GM19468 (cell line): Measurements from ENCODE around the gene LRRC4C.

ENCODE experiments used
- ATAC-seq: cut with Tn5 transposase; IDR thresholded peaks from one replicate; pipeline ENCODE4 v1.9.1; 2021; ENCODE audit warnings: mild to moderate bottlenecking, moderate library complexity, moderate number of reproducible peaks; ENCODE audit not compliant: unreplicated experiment; ENCODE audit errors: extremely low read depth

LRRC4C gene

GRCh38 chr11:41175304-41175972 lies 284.0 kb downstream of the LRRC4C start:
- ATAC-seq: no peak

DNA sequence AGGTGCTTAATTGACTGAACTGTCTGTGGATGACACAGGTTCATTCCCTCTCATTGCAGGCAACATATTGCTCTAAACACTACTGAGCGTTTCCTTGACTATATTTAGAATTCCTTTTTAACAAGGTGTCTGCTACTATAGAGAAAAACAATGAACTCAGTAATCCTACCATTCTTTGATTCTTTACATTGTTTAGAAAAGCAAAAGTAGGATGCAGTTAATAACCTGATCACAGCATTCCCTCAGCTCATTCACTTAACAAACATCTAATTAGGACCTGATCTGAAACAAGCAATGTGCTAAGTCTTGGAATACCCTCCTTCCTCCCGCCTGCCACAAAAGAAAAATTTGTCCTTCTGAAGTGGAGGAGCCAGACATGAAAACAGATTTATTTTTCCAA lies 313.1 kb downstream of the LRRC4C start:
- no peak for ATAC-seq

GRCh38 chr11:41145420-41145819 lies 314.0 kb downstream of the LRRC4C start:
- no peak for ATAC-seq

- no peak for ATAC-seq
Measured at GRCh38 chr11:41134971-41135370, 324.5 kb downstream of the LRRC4C start.

GRCh38 chr11:41133023-41133422 lies 326.4 kb downstream of the LRRC4C start:
- no peak for ATAC-seq

DNA sequence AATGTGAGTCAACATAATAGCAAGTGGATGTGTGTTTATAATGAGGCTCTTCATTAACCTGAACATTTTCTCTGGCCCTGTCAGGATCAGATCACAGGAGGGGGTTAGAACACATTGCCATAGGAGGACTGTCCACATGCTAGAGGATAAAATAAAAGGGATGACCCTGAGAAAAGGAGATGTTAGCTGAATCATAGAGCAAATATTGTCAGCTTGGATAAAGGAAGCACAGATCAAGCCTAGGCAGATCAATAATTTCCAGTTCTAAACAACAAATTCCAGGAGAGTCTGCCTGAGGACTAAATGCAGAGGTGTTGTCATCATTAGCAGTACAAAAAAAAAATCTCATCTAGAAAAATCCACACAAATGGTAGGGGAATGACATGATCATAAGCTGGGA lies 337.9 kb downstream of the LRRC4C start:
- no peak for ATAC-seq

DNA sequence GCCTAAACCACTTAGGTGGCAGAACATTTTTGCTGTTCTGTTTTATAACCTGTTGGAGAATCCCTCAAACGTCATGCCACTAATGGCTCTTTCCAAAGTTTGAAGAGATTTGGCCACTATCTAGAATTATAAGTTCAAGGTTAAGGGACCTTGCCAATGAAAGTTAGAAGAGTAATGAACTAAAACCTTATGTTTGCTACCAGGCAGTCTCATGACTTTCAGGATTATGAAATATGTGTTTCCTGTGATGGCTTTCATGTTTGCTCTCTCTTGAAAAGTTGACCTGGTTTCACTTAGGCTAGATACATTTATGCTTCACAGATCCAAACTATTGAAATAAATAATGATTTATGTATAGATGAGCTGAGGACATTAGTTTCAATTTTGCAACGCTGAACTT lies 340.0 kb downstream of the LRRC4C start:
- no peak for ATAC-seq

GRCh38 chr11:41118521-41118920 lies 340.9 kb downstream of the LRRC4C start:
- no peak for ATAC-seq

GRCh38 chr11:41116970-41117369 lies 342.5 kb downstream of the LRRC4C start:
- ATAC-seq: no peak

DNA sequence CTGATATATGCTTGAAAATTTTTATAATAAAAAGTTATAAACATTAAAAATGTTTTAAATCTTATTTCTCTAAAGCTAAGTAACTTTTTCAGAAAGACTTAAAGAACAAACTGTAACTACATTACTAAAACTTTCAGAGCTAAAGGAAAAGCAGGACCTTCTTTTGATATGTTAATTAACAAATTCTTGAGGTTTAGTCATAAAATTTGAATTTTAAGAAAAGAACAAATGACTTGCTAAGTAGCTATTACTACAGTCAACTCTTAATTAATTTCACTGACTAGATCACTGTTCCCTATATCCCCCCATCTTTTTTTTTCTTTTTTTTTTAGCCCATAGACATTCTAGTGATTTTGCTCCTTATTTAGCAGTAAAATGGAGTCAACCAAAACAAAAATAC lies 344.4 kb downstream of the LRRC4C start:
- no peak for ATAC-seq

GRCh38 chr11:41113160-41113559 lies 346.3 kb downstream of the LRRC4C start:
- ATAC-seq: no peak

DNA sequence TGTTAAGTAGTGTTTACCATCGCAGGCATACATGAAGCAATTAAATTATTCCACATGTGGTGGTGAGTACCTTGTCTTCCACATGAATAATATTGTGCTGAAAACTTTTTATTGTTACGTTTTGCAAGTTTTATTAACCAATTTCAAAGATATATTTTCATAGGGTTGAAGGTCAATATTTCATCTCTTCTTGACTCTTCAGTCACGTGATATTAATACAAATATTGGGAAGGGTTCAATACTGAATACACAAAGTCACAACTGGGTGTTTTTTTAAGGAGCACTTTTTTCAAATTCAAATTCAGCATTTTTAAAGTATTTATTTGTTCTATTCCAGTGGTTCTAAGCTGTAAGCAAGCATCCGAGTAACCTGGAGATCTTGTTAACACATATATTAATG lies 348.9 kb downstream of the LRRC4C start:
- ATAC-seq: no peak

DNA sequence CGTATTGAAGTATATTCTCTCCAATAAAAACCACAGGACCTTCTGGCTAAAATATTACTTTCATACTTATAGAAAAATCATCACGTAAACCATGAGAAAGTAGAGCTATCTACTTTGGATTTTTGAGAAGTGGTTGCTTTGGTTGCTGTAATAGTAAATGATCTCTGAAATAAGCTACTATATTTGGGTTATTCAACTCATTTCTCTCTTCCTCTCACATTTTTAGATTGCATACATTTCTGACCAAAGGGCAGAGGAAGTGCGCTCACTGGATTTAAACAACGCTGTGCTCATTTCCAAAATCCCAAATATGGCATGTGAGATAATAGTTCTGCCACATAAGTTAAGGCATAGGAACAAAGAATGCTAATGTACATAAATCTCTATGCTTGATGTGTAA lies 357.0 kb downstream of the LRRC4C start:
- ATAC-seq: no peak

- ATAC-seq: no peak
Measured at GRCh38 chr11:41099654-41100053, 359.8 kb downstream of the LRRC4C start.

DNA sequence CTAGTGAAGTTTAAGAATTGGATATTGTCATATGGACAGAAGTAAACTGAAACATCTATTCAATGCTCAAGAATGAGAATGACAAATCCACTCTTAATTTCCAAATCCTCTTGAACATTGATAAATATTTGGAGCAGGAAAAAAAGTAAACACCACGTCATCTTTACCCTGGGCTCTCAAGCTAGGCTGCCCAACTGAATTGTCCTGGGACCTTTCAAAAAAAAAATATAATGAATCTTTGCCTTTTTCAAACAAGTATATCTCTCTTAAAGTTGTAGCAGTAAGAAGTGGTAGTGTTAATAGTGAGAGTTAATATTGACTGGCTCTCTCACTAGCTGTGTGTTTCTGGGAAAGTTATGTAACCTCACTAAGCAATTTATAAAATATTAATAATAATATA lies 374.3 kb downstream of the LRRC4C start:
- ATAC-seq: no peak

DNA sequence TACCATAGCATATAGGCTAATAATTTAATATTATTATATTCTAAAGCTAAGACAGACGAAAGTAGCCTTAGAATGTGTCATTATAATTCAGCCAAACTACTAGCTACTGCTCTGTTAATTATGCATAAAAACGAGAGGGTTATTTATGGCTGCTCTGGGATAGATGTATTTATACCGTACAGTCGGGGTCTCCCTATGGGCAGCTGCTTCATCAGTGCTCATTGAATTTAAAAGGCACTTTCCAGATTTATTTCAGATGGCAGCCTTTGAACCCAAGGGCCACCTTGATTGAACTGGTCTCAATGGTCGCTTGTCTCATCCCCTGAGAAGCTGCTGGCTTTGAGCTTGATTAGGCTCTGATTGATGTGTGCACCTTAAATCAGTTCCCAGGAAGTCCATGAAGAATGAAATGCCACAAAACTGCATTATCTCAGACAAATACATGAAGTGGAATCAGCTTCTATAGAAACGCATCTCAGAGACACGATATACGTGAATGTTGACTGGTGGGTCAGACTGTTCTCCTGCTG lies 377.6 kb downstream of the LRRC4C start:
- no peak for ATAC-seq

- ATAC-seq: no peak
Measured at GRCh38 chr11:41074318-41074717, 385.1 kb downstream of the LRRC4C start.

DNA sequence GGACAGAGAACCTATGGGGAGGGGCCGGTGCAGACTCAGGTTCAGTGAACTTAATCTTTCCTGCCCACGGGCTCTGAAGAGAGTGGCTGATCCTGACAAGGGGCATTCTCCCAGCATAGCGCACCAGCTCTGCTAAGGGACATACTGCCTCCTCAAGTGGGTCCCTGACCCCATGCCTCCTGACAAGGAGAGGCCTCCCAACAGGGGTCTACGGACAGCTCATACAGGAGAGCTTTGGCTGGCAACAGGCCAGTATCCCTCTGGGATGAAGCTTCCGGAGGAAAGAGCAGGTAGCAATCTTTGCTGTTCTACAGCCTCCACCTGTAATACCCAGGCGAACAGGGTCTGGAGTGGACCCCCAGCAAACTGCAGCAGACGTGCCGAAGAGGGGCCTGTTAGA lies 394.0 kb downstream of the LRRC4C start:
- no peak for ATAC-seq

DNA sequence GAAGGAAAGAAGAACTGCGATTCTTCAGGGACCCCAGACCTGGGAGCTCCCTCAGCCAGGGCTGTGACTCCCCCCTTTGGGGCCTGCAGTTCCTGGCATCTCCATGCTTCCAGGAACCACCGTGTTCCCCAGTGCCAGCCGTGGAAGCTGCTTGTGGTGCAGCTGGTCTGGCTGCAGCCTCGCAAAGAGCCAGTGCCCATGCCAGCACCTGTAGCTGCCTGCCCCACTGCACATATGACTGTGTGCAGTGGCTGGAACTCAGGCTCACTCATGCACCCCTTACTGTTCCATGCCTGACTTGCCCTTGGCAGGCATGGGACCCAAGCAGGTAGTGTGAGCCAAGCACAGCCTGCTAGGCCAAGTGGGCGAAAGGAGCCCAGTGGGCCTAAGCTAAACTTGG lies 401.3 kb downstream of the LRRC4C start:
- ATAC-seq: no peak

- ATAC-seq: no peak
Measured at GRCh38 chr11:41056892-41057569, 402.4 kb downstream of the LRRC4C start.

GRCh38 chr11:41053894-41054293 lies 405.6 kb downstream of the LRRC4C start:
- no peak for ATAC-seq
